Measurements from ENCODE around the gene PTMA.

GRCh38 chr2:231714639-231715498 is 6.5 kb downstream of the PTMA start:
- no peak for TF ChIP-seq EZH2 (optimal IDR thresholded peaks at IDR 0.05; ENCODE audit: low read depth, low read length)
- TF ChIP-seq CTCF (IDR thresholded peaks at IDR 0.05; ENCODE audit: low read length) = peak; percentile 80

Data from MM.1S (cell line).